H1 (cell line): ENCODE measurements around the gene PALD1. TPM values are rescaled to one million over a fixed set of nuclear protein-coding genes. Genes with fewer than 3 reads are reported as not detected.

Experiments used
- CTCF ChIA-PET: fragments of 300-600 bp; sonication (Branson Sonifier 250); formaldehyde crosslinking; loops from one replicate; lab custom pipeline; 2021; ENCODE audit not compliant: partially characterized antibody; lab: Charles Lee
- POLR2A ChIA-PET: fragments of 300-600 bp; sonication (Branson Sonifier 250); formaldehyde crosslinking; loops from one replicate; lab custom pipeline; 2021; ENCODE audit warnings: inconsistent platforms; ENCODE audit not compliant: partially characterized antibody; lab: Charles Lee
- DNase-seq, 2 experiments: peaks; one replicate each; pipeline versions ENCODE4 v3.0.0 to v3.0.0-alpha.2; 2010 to 2022; ENCODE audit warnings: low spot score in 2 of 2, low read depth in 1 of 2, mixed read lengths in 1 of 2
- FAIRE-seq: peaks from 2 replicates; lab custom pipeline; 2011; peaks lifted over from hg19 to GRCh38; lab: Jason Lieb, UNC
- H2AFZ ChIP-seq: 2 replicates; pipeline ENCODE4 v1.8.1; 2012; ENCODE audit warnings: low read length, inconsistent platforms
- H2AK5ac ChIP-seq: 2 replicates; pipeline ENCODE4 v1.6.1; 2013; ENCODE audit warnings: low read depth, low read length
- H2BK120ac ChIP-seq: replicated peaks from 2 replicates; pipeline ENCODE3; 2013; ENCODE audit warnings: low read depth, low read length, inconsistent platforms
- H2BK12ac ChIP-seq: 2 replicates; pipeline ENCODE4 v1.6.1; 2013; ENCODE audit warnings: low read depth, low read length
- H2BK15ac ChIP-seq: 2 replicates; pipeline ENCODE4 v1.6.1; 2013; ENCODE audit warnings: low read length
- H2BK20ac ChIP-seq: 2 replicates; pipeline ENCODE4 v1.6.1; 2013; ENCODE audit warnings: low read length
- H2BK5ac ChIP-seq: 2 replicates; pipeline ENCODE4 v1.6.1; 2013; ENCODE audit warnings: low read depth, low read length
- H3K14ac ChIP-seq: 2 replicates; pipeline ENCODE4 v1.6.1; 2013; ENCODE audit warnings: inconsistent platforms; ENCODE audit not compliant: insufficient read length
- H3K18ac ChIP-seq: 2 replicates; pipeline ENCODE4 v1.6.1; 2013; ENCODE audit warnings: low read length; ENCODE audit errors: extremely low read depth
- H3K23ac ChIP-seq: 2 replicates; pipeline ENCODE4 v1.6.1; 2013; ENCODE audit warnings: inconsistent platforms; ENCODE audit not compliant: insufficient read length
- H3K23me2 ChIP-seq: 2 replicates; pipeline ENCODE4 v1.6.1; 2013; ENCODE audit warnings: low read depth, low read length
- H3K27ac ChIP-seq: 2 replicates; pipeline ENCODE4 v1.6.1; 2011; ENCODE audit warnings: low read depth, low read length, inconsistent platforms
- H3K27me3 ChIP-seq, 4 experiments: replicated peaks in 1 of 4; 1 replicate in 1 of 4; 2 replicates in 3 of 4; pipeline versions ENCODE4 v1.6.1 to v1.8.1; 2011 to 2013; ENCODE audit warnings: low read length in 3 of 4, mild to moderate bottlenecking in 3 of 4, inconsistent platforms in 2 of 4, mixed read lengths in 2 of 4, moderate library complexity in 1 of 4; ENCODE audit not compliant: control insufficient read depth in 3 of 4, insufficient read depth in 3 of 4; ENCODE audit errors: extremely low read depth in 1 of 4
- H3K36me3 ChIP-seq, 4 experiments: 2 replicates each; pipeline versions ENCODE4 v1.6.1 to v1.8.1; 2011 to 2013; ENCODE audit warnings: mild to moderate bottlenecking in 4 of 4, low read length in 3 of 4, moderate library complexity in 2 of 4, control low read depth in 1 of 4, inconsistent platforms in 1 of 4; ENCODE audit not compliant: insufficient read depth in 4 of 4, control insufficient read depth in 2 of 4
- H3K4ac ChIP-seq: replicated peaks from 2 replicates; pipeline ENCODE3; 2013; ENCODE audit warnings: low read length, low read depth, mixed read lengths, inconsistent platforms; ENCODE audit not compliant: insufficient read length
- H3K4me1 ChIP-seq, 4 experiments: replicated peaks in 1 of 4; 1 replicate in 1 of 4; 2 replicates in 3 of 4; pipeline versions ENCODE4 v1.6.1 to v1.8.1; 2011 to 2013; ENCODE audit warnings: low read length in 3 of 4, inconsistent platforms in 2 of 4, mixed read lengths in 1 of 4; ENCODE audit not compliant: insufficient read depth in 4 of 4, control insufficient read depth in 3 of 4
- H3K4me2 ChIP-seq, 2 experiments: 2 replicates each; pipeline versions ENCODE4 v1.6.1 to v1.8.1; 2011 to 2013; ENCODE audit warnings: low read depth in 2 of 2, low read length in 2 of 2, control low read depth in 1 of 2, inconsistent platforms in 1 of 2, mild to moderate bottlenecking in 1 of 2; ENCODE audit not compliant: insufficient read depth in 1 of 2
- H3K4me3 ChIP-seq, 4 experiments: fragments of 200-600, 300-600 bp in 1 of 4; sonication (generic), shearing (Covaris generic), sonication (Bioruptor Twin) in 1 of 4; 2 replicates each; pipeline versions ENCODE4 v1.5.1 to v1.8.1; 2011 to 2016; ENCODE audit warnings: low read length in 4 of 4, low read depth in 3 of 4, control low read depth in 2 of 4, inconsistent platforms in 2 of 4, mild to moderate bottlenecking in 2 of 4, mixed read lengths in 1 of 4, moderate library complexity in 1 of 4; ENCODE audit not compliant: insufficient read depth in 2 of 4; ENCODE audit errors: extremely low read depth in 1 of 4
- H3K56ac ChIP-seq: replicated peaks from 2 replicates; pipeline ENCODE3; 2013; ENCODE audit warnings: low read depth, mild to moderate bottlenecking, mixed read lengths, low read length, inconsistent platforms; ENCODE audit not compliant: insufficient read length
- H3K79me1 ChIP-seq: 2 replicates; pipeline ENCODE4 v1.6.1; 2013; ENCODE audit warnings: low read depth, low read length, control low read depth
- H3K79me2 ChIP-seq, 2 experiments: 2 replicates each; pipeline versions ENCODE4 v1.6.1 to v1.8.1; 2012 to 2013; ENCODE audit warnings: low read length in 2 of 2, mild to moderate bottlenecking in 2 of 2, inconsistent platforms in 1 of 2; ENCODE audit not compliant: insufficient read depth in 2 of 2, control insufficient read depth in 1 of 2
- H3K9ac ChIP-seq, 4 experiments: replicated peaks in 1 of 4; 1 replicate in 1 of 4; 2 replicates in 3 of 4; pipeline versions ENCODE4 v1.6.1 to v1.8.1; 2011 to 2013; ENCODE audit warnings: low read depth in 3 of 4, low read length in 3 of 4, control low read depth in 2 of 4, mild to moderate bottlenecking in 2 of 4, moderate library complexity in 2 of 4, inconsistent platforms in 1 of 4; ENCODE audit errors: extremely low read depth in 1 of 4
- H3K9me3 ChIP-seq, 2 experiments: 2 replicates each; pipeline versions ENCODE4 v1.6.1 to v1.8.1; 2012 to 2013; ENCODE audit warnings: mild to moderate bottlenecking in 2 of 2, moderate library complexity in 2 of 2, control low read depth in 1 of 2, inconsistent platforms in 1 of 2, low read depth in 1 of 2, low read length in 1 of 2, mixed read lengths in 1 of 2; ENCODE audit not compliant: insufficient read depth in 2 of 2
- H4K20me1 ChIP-seq, 2 experiments: replicated peaks in 1 of 2; 2 replicates each; pipeline versions ENCODE3 to v1.8.1; 2011 to 2013; ENCODE audit warnings: inconsistent platforms in 2 of 2, low read length in 2 of 2, mild to moderate bottlenecking in 1 of 2; ENCODE audit not compliant: insufficient read depth in 2 of 2, control insufficient read depth in 1 of 2
- H4K5ac ChIP-seq: 2 replicates; pipeline ENCODE4 v1.6.1; 2013; ENCODE audit warnings: low read length, low read depth, mixed read lengths, inconsistent platforms; ENCODE audit not compliant: insufficient read length
- H4K8ac ChIP-seq: 2 replicates; pipeline ENCODE4 v1.8.0; 2013; ENCODE audit warnings: mild to moderate bottlenecking, moderate library complexity, low read length, inconsistent platforms; ENCODE audit not compliant: insufficient read depth; ENCODE audit errors: extremely low read depth
- H4K91ac ChIP-seq: replicated peaks from 2 replicates; pipeline ENCODE3; 2013; ENCODE audit warnings: low read length, mixed read lengths, inconsistent platforms; ENCODE audit not compliant: insufficient read length
- BRCA1 ChIP-seq: IDR thresholded peaks from 2 replicates; pipeline ENCODE4 v1.6.1; 2012; ENCODE audit warnings: low read depth, low read length, improper control_type of control experiment
- CBX5 ChIP-seq: fragments of 300-800, 300-1000 bp; sonication (generic); IDR thresholded peaks from 2 replicates; pipeline ENCODE4 v1.7.1; 2016; ENCODE audit warnings: antibody characterized with exemption, low read length, low read depth
- CHD1 ChIP-seq: IDR thresholded peaks from 2 replicates; pipeline ENCODE4 v1.6.1; 2012; ENCODE audit warnings: low read depth, low read length, improper control_type of control experiment
- EGR1 ChIP-seq: IDR thresholded peaks from 2 replicates; pipeline ENCODE4 v1.6.1; 2011; ENCODE audit warnings: low read depth, low read length, borderline replicate concordance
- EZH2 ChIP-seq: fragments of 200-600 bp; sonication (generic); IDR thresholded peaks from 2 replicates; pipeline ENCODE4 v1.7.1; 2012; ENCODE audit warnings: low read depth, mild to moderate bottlenecking, moderate library complexity, low read length, inconsistent platforms; ENCODE audit not compliant: severe bottlenecking
- GABPA ChIP-seq: IDR thresholded peaks from 2 replicates; pipeline ENCODE4 v1.6.1; 2011; ENCODE audit warnings: mild to moderate bottlenecking, low read length, moderate library complexity, borderline replicate concordance; ENCODE audit not compliant: insufficient read depth
- PHF8 ChIP-seq: fragments of 200-600 bp; sonication (generic); conservative IDR thresholded peaks from 2 replicates; pipeline ENCODE4 v1.7.1; 2012; ENCODE audit warnings: low read depth, mild to moderate bottlenecking, inconsistent platforms, low read length, moderate library complexity
- RFX5 ChIP-seq: IDR thresholded peaks from 2 replicates; pipeline ENCODE4 v1.6.1; 2011; ENCODE audit warnings: low read depth, low read length, improper control_type of control experiment, borderline replicate concordance
- SIN3A ChIP-seq, 2 experiments: IDR thresholded peaks in 1 of 2; conservative IDR thresholded peaks in 1 of 2; 2 replicates each; pipeline ENCODE4 v1.6.1; 2011 to 2012; ENCODE audit warnings: low read length in 2 of 2, improper control_type of control experiment in 1 of 2, low read depth in 1 of 2, mild to moderate bottlenecking in 1 of 2
- SIX5 ChIP-seq: IDR thresholded peaks from 2 replicates; pipeline ENCODE4 v1.6.1; 2011; ENCODE audit warnings: mild to moderate bottlenecking, low read depth, low read length
- SP1 ChIP-seq: IDR thresholded peaks from 2 replicates; pipeline ENCODE4 v1.6.1; 2011; ENCODE audit warnings: low read depth, low read length
- TBP ChIP-seq: IDR thresholded peaks from 2 replicates; pipeline ENCODE4 v1.6.1; 2011; ENCODE audit warnings: low read depth, low read length, improper control_type of control experiment
- YY1 ChIP-seq: IDR thresholded peaks from 2 replicates; pipeline ENCODE4 v1.6.1; 2011; ENCODE audit warnings: low read depth, mild to moderate bottlenecking, low read length
- WGBS, 2 experiments: shearing (Covaris generic) in 1 of 2; methylation state at CpG; one replicate each; pipeline versions ENCODE4 v1.1.6 to v1.1.7; 2013 to 2015; ENCODE audit warnings: low lambda C conversion rate in 2 of 2, mixed read lengths in 2 of 2, inconsistent platforms in 1 of 2, low coverage in 1 of 2, missing lambda C conversion rate in 1 of 2; ENCODE audit not compliant: insufficient replicate concordance in 2 of 2, insufficient coverage in 1 of 2, insufficient read length in 1 of 2; ENCODE audit errors: extremely low coverage in 1 of 2, missing lambda C conversion rate in 1 of 2; 5-methylcytosine and 5-hydroxymethylcytosine counted together
- polyA plus RNA-seq, 7 experiments: library from polyadenylated mRNA; depleted of rRNA in 3 of 7; stranded (reverse) in 5 of 7; unstranded in 2 of 7; fragments of >200 nt in 5 of 7; fragments of 200-250 nt in 2 of 7; gene quantifications; 1 replicate in 5 of 7; 2 replicates in 1 of 7; 4 replicates in 1 of 7; pipeline versions ENCODE4 v1.2.1 to v1.2.3, GENCODE V29; 2011 to 2013; ENCODE audit warnings: missing spikeins in 2 of 7, mixed read lengths in 2 of 7
- total RNA-seq: library from RNA; stranded (reverse); fragmentation: NEBNext Ultra II Directional; extraction: Animal tissue kit (Norgen Biotek cat#: 25700); gene quantifications from 2 replicates; pipeline ENCODE4 v1.2.1, GENCODE V29; 2021

Gene PALD1
- total and polyA plus RNA-seq, 2 of the 8 experiments (the other 6 are each of a cell fraction or from before 2014, with no cell fraction given): 13.3 to 32.8 TPM

DNA sequence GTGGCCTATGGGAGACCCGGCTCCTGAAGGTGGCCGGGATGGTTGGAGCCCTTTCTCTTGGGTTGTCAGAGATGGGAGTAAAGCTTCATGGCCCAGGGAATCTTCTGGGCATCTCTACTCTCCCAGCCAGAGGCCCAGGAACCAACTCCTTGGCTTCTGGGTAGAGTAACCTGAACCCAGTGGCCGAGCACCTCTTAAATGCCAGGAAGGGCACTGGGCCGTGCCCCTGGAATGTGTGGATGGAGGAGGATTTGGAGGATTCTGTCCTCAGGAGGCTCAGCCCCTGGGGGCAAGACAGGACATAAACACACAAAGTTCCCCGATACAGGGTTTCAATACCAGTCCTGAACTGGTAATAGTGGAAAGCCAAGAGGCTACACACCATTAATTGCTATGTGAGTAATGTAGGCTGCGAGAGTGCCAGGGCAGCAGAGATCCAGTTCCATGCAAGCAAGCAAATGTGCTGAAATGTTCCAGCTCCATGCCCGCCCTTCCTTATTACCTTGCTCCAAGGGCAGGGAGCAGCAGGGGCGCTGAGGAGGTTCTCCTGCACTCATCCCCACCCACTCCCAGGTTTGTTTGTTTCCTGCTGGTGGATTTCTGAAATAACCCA is 1.2 kb downstream of the PALD1 start:
- no peak for FAIRE-seq
- Histone ChIP-seq H3K27me3 (peaks cover 0 to 6% (median 2%) of the 10 kb centered on the region in 4 experiments; a peak in 3 of 7 replicates), H3K18ac (peak overlapping the region; percentile 25; the same call in 1 of the 2 replicates), H2AK5ac (peak overlapping the region; percentile 46; the same call in 1 of the 2 replicates), H3K56ac (no peak overlapping the region), H4K20me1 (peaks cover 0 to 7% of the 10 kb centered on the region in 2 experiments), H3K4ac (no peak overlapping the region), H3K23ac (no peak overlapping the region), H3K14ac (no peak overlapping the region), H3K4me1 (peaks cover 9 to 22% (median 18%) of the 10 kb centered on the region in 4 experiments), H3K79me2 (peaks cover 0 to 25% of the 10 kb centered on the region in 2 experiments; a peak in 3 of 4 replicates), H2BK15ac (no peak overlapping the region), H4K5ac (no peak overlapping the region), H2BK12ac (peak overlapping the region; percentile 81; the same call in 1 of the 2 replicates), H4K8ac (no peak overlapping the region), H3K9ac (no peak overlapping the region), H3K9me3 (no peaks in the 10 kb centered on the region), H3K4me2 (peak overlapping the region; percentile 72 to 94), H2BK20ac (no peak overlapping the region), H2BK5ac (0 out of 2 replicates have a peak overlapping the region, but pooled peaks have one; percentile 60), H3K27ac (no peak overlapping the region), H3K79me1 (peaks cover 4% of the 10 kb centered on the region), H3K4me3 (peak overlapping the region; percentile 64 to 84 (median 70); a peak in 7 of 8 replicates), H2AFZ (no peak overlapping the region), H3K36me3 (no peaks in the 10 kb centered on the region), H2BK120ac (no peak overlapping the region), H3K23me2 (peaks cover 17% of the 10 kb centered on the region; the same call in 1 of the 2 replicates), H4K91ac (no peak overlapping the region)
- ChIA-PET POLR2A (interaction anchor here (0.6 to 2.0 kb wide), 6 partner anchors 9 to 114 kb away, joined by 3 to 7 read pairs (median 4); no protein-coding TSS in a partner anchor), CTCF (interaction anchor here (1.0 to 43.0 kb wide), 12 partner anchors 9 to 92 kb away, joined by 3 to 908 read pairs (median 6); no protein-coding TSS in a partner anchor)
- 77% methylated on average over 7 of the region's 8 CpGs; no CpG with 5 or more reads in 1 of the 2 experiments for WGBS, 2 experiments
- DNase-seq: peak in 1 of 2 experiments; percentile 49
- no peak for TF ChIP-seq TBP
- no peak for TF ChIP-seq PHF8
- no peak for TF ChIP-seq YY1
- no peak for TF ChIP-seq RFX5
- no peak for TF ChIP-seq GABPA
- TF ChIP-seq SIN3A (conservative IDR thresholded peaks at IDR 0.05 in 1 of 2, IDR thresholded peaks at IDR 0.05 in 1 of 2; ENCODE audit: low read depth in 1 of 2, low read length in 2 of 2): no peak
- TF ChIP-seq CBX5: no peak
- TF ChIP-seq EZH2: no peak
- TF ChIP-seq CHD1: no peak
- TF ChIP-seq BRCA1: no peak
- TF ChIP-seq SP1: no peak
- no peak for TF ChIP-seq SIX5
- no peak for TF ChIP-seq EGR1
